K562 (cell line): Measurements from ENCODE around the gene DENND1A. TPM values are rescaled to one million over a fixed set of nuclear protein-coding genes. Genes with fewer than 3 reads are reported as not detected.

Source experiments
- ADNP ChIP-seq: fragments of 200-800 bp; sonication (Bioruptor generic); IDR thresholded peaks from 2 replicates; pipeline ENCODE4 v1.6.1; 2016; ENCODE audit warnings: missing genetic modification characterization, missing compliant biosample characterization
- ARHGAP35 ChIP-seq: fragments of 450-650 bp; IDR thresholded peaks from 2 replicates; pipeline ENCODE4 v1.6.1; 2018; ENCODE audit not compliant: partially characterized antibody
- ATF1 ChIP-seq, 2 experiments: fragments of 450-650 bp in 1 of 2; IDR thresholded peaks; 2 replicates each; pipeline ENCODE4 v1.6.1; 2016; ENCODE audit warnings: missing compliant biosample characterization in 1 of 2, missing genetic modification characterization in 1 of 2
- CREM ChIP-seq: IDR thresholded peaks from 2 replicates; pipeline ENCODE4 v1.6.1; 2014; ENCODE audit warnings: antibody characterized with exemption, low read depth
- CSDE1 ChIP-seq, 2 experiments: fragments of 450-650 bp; IDR thresholded peaks; 2 replicates each; pipeline ENCODE4 v1.6.1; 2016; ENCODE audit warnings: mild to moderate bottlenecking in 1 of 2
- HBP1 ChIP-seq: fragments of 450-650 bp; formaldehyde crosslinking; IDR thresholded peaks from 2 replicates; pipeline ENCODE4 v1.4.0; 2022; ENCODE audit warnings: missing genetic modification characterization
- NCOA1 ChIP-seq: fragments of 450-650 bp; IDR thresholded peaks from 2 replicates; pipeline ENCODE4 v1.6.1; 2016; ENCODE audit warnings: low read depth
- TRIM25 ChIP-seq: fragments of 450-650 bp; IDR thresholded peaks from 2 replicates; pipeline ENCODE4 v1.7.0; 2016; ENCODE audit warnings: borderline replicate concordance
- TSC22D4 ChIP-seq: fragments of 450-650 bp; IDR thresholded peaks from 2 replicates; pipeline ENCODE4 v1.6.1; 2016; ENCODE audit warnings: missing genetic modification characterization, missing biosample characterization, control low read depth
- ZBTB26 ChIP-seq: fragments of 450-650 bp; formaldehyde crosslinking; IDR thresholded peaks from 2 replicates; pipeline ENCODE4 v1.4.0; 2022; ENCODE audit warnings: missing genetic modification characterization
- ZNF764 ChIP-seq: fragments of 250-450 bp; sonication (Bioruptor Pico); IDR thresholded peaks from 2 replicates; pipeline ENCODE4 v1.4.0; 2020; ENCODE audit warnings: low read depth, mild to moderate bottlenecking, moderate library complexity
- ZZZ3 ChIP-seq: fragments of 450-650 bp; IDR thresholded peaks from 2 replicates; pipeline ENCODE4 v1.6.1; 2016; ENCODE audit warnings: antibody characterized with exemption, mild to moderate bottlenecking, moderate library complexity
- polyA plus RNA-seq, 8 experiments: library from polyadenylated mRNA; depleted of rRNA in 4 of 8; stranded (reverse) in 5 of 8; unstranded in 3 of 8; fragments of >200 nt; fragmentation: Nextera tagmentation in 2 of 8; fragmentation: Illumina TruSeq in 1 of 8; extraction: Ambion mirVana in 2 of 8; extraction: Trizol in 1 of 8; gene quantifications; 2 replicates each; pipeline versions ENCODE4 v1.2.1 to v1.2.3, GENCODE V29; 2011 to 2014; ENCODE audit warnings: inconsistent platforms in 1 of 8, missing spikeins in 1 of 8
- total RNA-seq, 7 experiments: library from RNA; depleted of rRNA in 6 of 7; stranded (reverse); fragments of >200 nt in 6 of 7; fragmentation: Illumina TruSeq in 2 of 7; extraction: Trizol in 2 of 7; gene quantifications; 2 replicates each; pipeline versions ENCODE4 v1.2.1 to v1.2.3, GENCODE V29; 2011 to 2021; ENCODE audit warnings: low replicate concordance in 1 of 7

DENND1A gene
- total and polyA plus RNA-seq, 9 of the 15 experiments (the other 6 are each of a cell fraction or from before 2014, with no cell fraction given) = 7.6 to 29.5 (median 15.7) TPM

- no peak for TF ChIP-seq ZNF764 (CRISPR knock-in tag)
- peak; percentile 80 for TF ChIP-seq CREM
- TF ChIP-seq NCOA1 = peak; percentile 22; the same call in 1 of the 2 replicates
- peak; percentile 61; the same call in 1 of the 2 replicates for TF ChIP-seq ZBTB26 (CRISPR knock-in tag)
- TF ChIP-seq CSDE1 (IDR thresholded peaks at IDR 0.05) = peak in 1 of 2 experiments; percentile 47; a peak in 1 of 4 replicates
- TF ChIP-seq ATF1 (CRISPR knock-in tag; IDR thresholded peaks at IDR 0.05) = no peak
- TF ChIP-seq ATF1 (tag; IDR thresholded peaks at IDR 0.05) = peak; percentile 67
- peak; percentile 84; the same call in 1 of the 2 replicates for TF ChIP-seq ADNP (tag)
- TF ChIP-seq TRIM25 = 0 out of 2 replicates have a peak, but pooled peaks have one; percentile 25
- 0 out of 2 replicates have a peak, but pooled peaks have one; percentile 62 for TF ChIP-seq HBP1 (CRISPR knock-in tag)
- no peak for TF ChIP-seq ZZZ3
- peak; percentile 51 for TF ChIP-seq ARHGAP35
- TF ChIP-seq TSC22D4 (tag) = peak; percentile 49; the same call in 1 of the 2 replicates
Observed at GRCh38 chr9:123347289-123348060, 582.5 kb downstream of the DENND1A start (continued).
